MM.1S (cell line): ENCODE data around the gene SLC35F3.

ENCODE experiments used
- CTCF ChIP-seq: fragments of 300-600 bp; sonication (generic); IDR thresholded peaks from 2 replicates; pipeline ENCODE4 v1.5.1; 2016; ENCODE audit warnings: antibody characterized with exemption, low read length, mixed read lengths
- EZH2 ChIP-seq: fragments of 300-600 bp; sonication (generic); optimal IDR thresholded peaks from 2 replicates; pipeline ENCODE3; 2017; ENCODE audit warnings: low read depth, mild to moderate bottlenecking, antibody characterized with exemption, low read length, mixed read lengths
- EZH2phosphoT487 ChIP-seq: fragments of 300-600 bp; sonication (generic); IDR thresholded peaks from 2 replicates; pipeline ENCODE4 v1.6.1; 2018; ENCODE audit warnings: antibody characterized with exemption, low read length

- no peak for TF ChIP-seq CTCF
- no peak for TF ChIP-seq EZH2
- no peak for TF ChIP-seq EZH2phosphoT487
Measured at GRCh38 chr1:234185438-234185837, 281.0 kb downstream of the SLC35F3 start.
